ENCODE measurements around the gene PRUNE2. TPM values are rescaled to one million over a fixed set of nuclear protein-coding genes. Genes with fewer than 3 reads are reported as not detected.

Gene PRUNE2
- polyA plus RNA-seq, 6 donors from 2014 or later, result 0.12 to 0.65 (median 0.23) TPM; not detected in 1

DNA sequence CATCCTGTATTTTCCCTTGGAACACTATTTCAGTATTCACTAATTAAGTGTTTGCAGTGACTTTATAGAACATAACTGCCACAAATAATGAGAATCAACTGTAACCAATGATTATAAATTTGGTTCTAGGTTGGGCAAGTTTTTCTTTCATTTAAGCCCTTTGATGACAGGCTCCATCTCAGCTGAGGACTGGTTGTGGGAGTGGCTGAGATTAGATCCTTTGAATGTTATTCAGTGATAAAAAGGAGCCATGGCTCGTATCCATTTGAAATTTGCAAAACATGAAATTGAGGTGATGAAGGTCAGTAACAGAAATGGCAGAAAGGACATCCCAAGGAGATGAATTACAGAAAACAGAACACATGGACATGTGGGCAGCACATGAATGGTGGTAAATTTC, 279.8 kb downstream of the PRUNE2 start:
- ATAC-seq (ENCODE audit: low read depth in 2 of 2), result no peak
- peak overlapping the region in 1 of 8 donors; percentile 11 for H3K4me3 Mint-ChIP-seq
- H3K27me3 Mint-ChIP-seq, result no peaks in the 10 kb centered on the region
- no peaks in the 10 kb centered on the region for H3K36me3 Mint-ChIP-seq
- H3K27ac Mint-ChIP-seq, result no peak overlapping the region
- H3K9me3 Mint-ChIP-seq, result peaks cover 0 to 2% (median 0%) of the 10 kb centered on the region in 7 donors
- peaks cover 25 to 40% (median 36%) of the 10 kb centered on the region in 3 donors for H3K4me1 Mint-ChIP-seq
- no peak for DNase-seq

DNA sequence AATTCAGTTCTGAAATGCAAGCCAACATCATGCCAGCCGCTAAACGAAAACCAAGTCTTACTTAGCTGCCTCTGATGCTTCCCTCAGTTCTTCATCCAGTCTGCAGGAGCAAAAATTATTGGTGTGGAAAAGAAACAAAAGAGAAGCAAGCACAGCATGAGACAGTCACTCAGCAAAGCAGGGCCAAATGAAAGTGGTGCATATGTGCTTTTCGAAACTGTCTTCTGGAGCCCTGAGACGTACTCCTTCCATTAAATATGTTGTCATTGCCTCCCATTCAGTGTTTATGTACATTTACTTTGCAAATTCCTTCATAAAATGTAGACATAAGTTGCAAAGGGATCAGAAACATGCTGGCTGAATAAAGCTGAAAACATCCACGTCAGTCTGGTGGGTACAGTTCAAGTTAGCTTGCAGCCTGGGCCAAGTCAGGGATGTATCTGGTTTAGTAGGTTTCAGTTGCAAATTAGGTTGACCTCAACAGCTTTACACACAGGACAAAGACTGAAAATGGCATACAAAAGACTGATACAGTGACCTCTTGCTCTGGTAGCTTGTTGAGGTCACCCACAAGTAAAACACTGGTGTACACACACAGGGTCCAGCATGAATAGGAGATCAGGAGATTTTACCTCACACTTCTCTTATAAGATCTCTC, 281.4 kb downstream of the PRUNE2 start:
- Mint-ChIP-seq H3K27ac (no peak overlapping the region), H3K9me3 (peaks cover 0 to 2% (median 0%) of the 10 kb centered on the region in 7 donors), H3K4me1 (peaks cover 28 to 45% (median 41%) of the 10 kb centered on the region in 3 donors), H3K4me3 (no peak overlapping the region), H3K36me3 (no peaks in the 10 kb centered on the region), H3K27me3 (no peaks in the 10 kb centered on the region)
- ATAC-seq (ENCODE audit: low read depth in 2 of 2), result no peak
- DNase-seq, result no peak

DNA sequence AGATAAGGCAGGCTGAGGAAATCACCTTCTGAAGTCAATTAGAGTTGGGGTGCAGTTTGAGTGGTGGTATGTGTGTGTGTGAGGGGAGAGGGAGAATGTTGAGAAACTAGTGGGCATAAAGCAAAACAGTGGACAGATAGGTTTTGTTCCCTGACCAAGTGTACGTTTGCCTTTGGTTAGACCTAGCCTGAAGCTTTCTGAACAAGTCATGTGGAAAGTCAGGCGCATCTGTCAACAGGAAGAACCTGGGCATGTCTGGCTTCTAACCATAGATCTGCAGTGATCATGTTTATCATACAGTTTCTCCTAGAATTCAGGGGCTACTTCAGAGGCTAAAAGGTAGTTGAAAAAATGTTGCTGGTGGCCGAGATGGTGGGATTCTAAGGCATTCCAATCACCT, 284.9 kb downstream of the PRUNE2 start:
- peak; percentile 5 for DNase-seq
- H3K4me1 Mint-ChIP-seq, result peaks cover 16 to 20% (median 17%) of the 10 kb centered on the region in 3 donors
- H3K9me3 Mint-ChIP-seq, result peaks cover 0 to 2% (median 0%) of the 10 kb centered on the region in 7 donors
- peak; percentile 52 to 54 for ATAC-seq (ENCODE audit: low read depth in 2 of 2)
- H3K27me3 Mint-ChIP-seq, result no peaks in the 10 kb centered on the region
- no peaks in the 10 kb centered on the region for H3K36me3 Mint-ChIP-seq
- H3K27ac Mint-ChIP-seq, result peak overlapping the region in 3 of 6 donors; percentile 19 to 40 (median 20)
- peak overlapping the region in 2 of 8 donors; percentile 0 to 76 for H3K4me3 Mint-ChIP-seq

DNA sequence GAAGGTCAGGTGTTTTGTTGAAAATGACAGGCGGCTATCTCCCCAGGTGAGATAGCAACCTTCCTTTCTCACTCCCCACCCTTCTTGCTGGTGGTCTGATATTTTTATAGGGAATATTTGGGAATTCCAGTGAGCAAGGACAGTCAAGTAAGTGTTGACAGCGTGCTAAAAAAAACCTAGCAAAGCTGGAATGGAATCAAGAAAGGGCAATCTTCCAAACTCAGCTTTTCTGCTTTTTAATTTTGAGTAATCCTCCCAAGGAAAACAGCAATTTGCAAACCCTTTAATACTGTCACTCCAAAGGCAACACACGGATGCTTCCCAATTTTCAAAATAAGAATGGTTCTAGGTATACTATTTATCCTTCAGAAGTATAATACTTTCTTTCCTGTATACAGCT, 285.3 kb downstream of the PRUNE2 start:
- H3K4me1 Mint-ChIP-seq, result peaks cover 18 to 22% (median 20%) of the 10 kb centered on the region in 3 donors
- no peak for DNase-seq
- H3K4me3 Mint-ChIP-seq, result peak overlapping the region in 1 of 8 donors; percentile 76
- no peaks in the 10 kb centered on the region for H3K36me3 Mint-ChIP-seq
- no peaks in the 10 kb centered on the region for H3K27me3 Mint-ChIP-seq
- ATAC-seq (ENCODE audit: low read depth in 2 of 2), result no peak
- H3K27ac Mint-ChIP-seq, result peak overlapping the region in 2 of 6 donors; percentile 19 to 78
- peaks cover 0 to 2% (median 0%) of the 10 kb centered on the region in 7 donors for H3K9me3 Mint-ChIP-seq

DNA sequence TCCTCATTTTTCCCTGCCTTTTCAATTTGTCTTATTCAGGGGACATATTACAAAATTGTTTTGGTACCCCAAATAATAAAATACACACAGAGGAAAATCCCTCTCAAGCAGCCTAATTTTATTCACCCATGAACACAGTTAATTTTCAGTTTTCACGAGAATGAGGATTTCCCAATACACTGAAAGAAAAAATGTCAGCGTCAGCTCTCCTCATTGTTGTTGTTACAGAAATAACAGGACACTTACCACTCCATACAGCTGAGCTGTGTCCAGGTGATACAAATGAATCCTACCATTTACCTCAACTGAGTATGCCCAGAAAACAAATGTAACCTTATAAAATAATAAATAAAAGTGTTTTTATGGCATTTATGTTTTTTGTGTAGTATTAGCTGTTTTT, 286.3 kb downstream of the PRUNE2 start:
- no peak for DNase-seq
- Mint-ChIP-seq H3K36me3 (no peaks in the 10 kb centered on the region), H3K27me3 (no peaks in the 10 kb centered on the region)

DNA sequence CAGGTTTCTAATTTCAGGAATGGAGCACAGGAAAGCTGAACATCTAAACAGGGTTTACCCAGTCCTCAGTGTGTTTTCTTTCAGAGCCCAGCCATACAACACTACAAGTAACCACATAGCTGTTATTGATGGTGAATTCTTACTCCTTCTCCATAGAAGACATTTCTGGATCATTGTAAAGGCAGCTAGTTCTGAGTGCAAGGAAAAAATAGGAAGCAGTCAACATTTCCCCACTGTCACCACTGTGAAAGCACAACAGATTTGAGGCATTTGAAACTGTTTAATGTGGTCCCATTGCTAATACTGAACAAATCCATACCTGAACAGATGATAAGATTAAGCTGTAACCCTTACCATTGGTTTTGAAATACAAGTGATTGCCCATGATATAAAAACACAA, 286.7 kb downstream of the PRUNE2 start:
- H3K9me3 Mint-ChIP-seq, result peaks cover 0 to 2% (median 0%) of the 10 kb centered on the region in 7 donors
- no peaks in the 10 kb centered on the region for H3K27me3 Mint-ChIP-seq
- peaks cover 24 to 32% (median 30%) of the 10 kb centered on the region in 3 donors for H3K4me1 Mint-ChIP-seq
- H3K36me3 Mint-ChIP-seq, result no peaks in the 10 kb centered on the region
- DNase-seq (no peak), ATAC-seq (ENCODE audit: low read depth in 2 of 2) (no peak)
- no peak overlapping the region for H3K27ac Mint-ChIP-seq
- no peak overlapping the region for H3K4me3 Mint-ChIP-seq

More for the DNA sequence above, 286.3 kb downstream of the PRUNE2 start:
- no peak for ATAC-seq (ENCODE audit: low read depth in 2 of 2)
- H3K4me3 Mint-ChIP-seq, result no peak overlapping the region
- peaks cover 26 to 32% (median 29%) of the 10 kb centered on the region in 3 donors for H3K4me1 Mint-ChIP-seq
- no peak overlapping the region for H3K27ac Mint-ChIP-seq
- H3K9me3 Mint-ChIP-seq, result peaks cover 0 to 2% (median 0%) of the 10 kb centered on the region in 7 donors

DNA sequence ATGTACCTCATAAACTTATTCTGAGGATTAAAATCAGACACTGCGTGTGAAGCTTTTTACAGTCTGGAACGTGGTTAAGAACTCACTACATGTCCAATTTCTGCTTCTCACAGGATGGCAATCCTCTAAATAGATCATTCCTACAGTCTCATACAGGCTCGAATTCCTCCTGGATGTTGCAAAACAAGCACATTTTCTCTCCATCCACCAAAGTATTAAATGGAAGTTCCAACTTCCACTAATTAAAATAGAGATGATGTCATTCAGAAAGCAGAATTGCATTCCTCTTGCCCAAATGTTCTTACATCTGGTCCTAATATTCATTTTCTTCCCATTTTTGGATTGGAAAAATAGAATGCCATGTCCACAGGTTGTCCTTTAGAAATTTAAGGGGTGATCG, 287.2 kb downstream of the PRUNE2 start:
- no peak for ATAC-seq (ENCODE audit: low read depth in 2 of 2)
- no peaks in the 10 kb centered on the region for H3K27me3 Mint-ChIP-seq
- no peak overlapping the region for H3K4me3 Mint-ChIP-seq
- no peak for DNase-seq
- peaks cover 0 to 2% (median 0%) of the 10 kb centered on the region in 7 donors for H3K9me3 Mint-ChIP-seq
- peaks cover 20 to 32% (median 30%) of the 10 kb centered on the region in 3 donors for H3K4me1 Mint-ChIP-seq
- H3K27ac Mint-ChIP-seq, result no peak overlapping the region
- no peaks in the 10 kb centered on the region for H3K36me3 Mint-ChIP-seq

DNA sequence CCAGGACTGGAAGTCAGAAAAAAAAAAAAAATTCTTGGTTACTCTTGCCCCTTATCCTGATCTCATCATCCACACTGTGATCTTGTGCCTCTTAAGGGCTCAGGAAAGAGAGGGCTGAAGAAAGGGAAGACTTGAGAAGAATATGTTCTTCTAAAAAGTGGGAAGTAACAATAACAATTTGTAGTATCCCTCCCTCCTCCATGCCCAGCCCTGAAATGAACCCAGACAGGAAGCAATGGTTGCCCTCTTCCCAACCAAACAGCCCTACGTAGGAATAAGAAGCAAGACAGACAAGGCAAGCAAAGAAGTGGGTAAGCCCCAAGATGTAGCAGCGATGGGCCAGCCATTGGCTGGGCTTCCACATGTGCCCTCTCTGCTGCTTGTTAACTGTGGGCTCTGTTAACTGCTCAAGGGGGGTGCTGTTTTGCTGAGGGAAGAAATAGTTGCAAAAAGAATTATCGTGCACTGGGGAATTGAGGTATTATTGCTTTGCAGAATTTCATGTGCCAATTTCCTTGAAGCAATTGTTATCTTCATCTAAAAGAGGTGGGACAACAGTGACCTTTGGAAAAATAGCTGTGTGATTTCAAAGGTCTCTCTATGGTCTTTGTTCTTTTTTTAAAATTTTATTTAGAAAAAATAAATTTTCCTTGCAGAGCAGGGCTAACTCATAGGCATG, 288.3 kb downstream of the PRUNE2 start:
- H3K9me3 Mint-ChIP-seq, result peaks cover 0 to 2% (median 0%) of the 10 kb centered on the region in 7 donors
- H3K4me3 Mint-ChIP-seq, result no peak overlapping the region
- H3K4me1 Mint-ChIP-seq, result peaks cover 20 to 32% (median 30%) of the 10 kb centered on the region in 3 donors
- ATAC-seq (ENCODE audit: low read depth in 2 of 2), result no peak
- no peaks in the 10 kb centered on the region for H3K36me3 Mint-ChIP-seq
- peak overlapping the region in 1 of 6 donors; percentile 80 for H3K27ac Mint-ChIP-seq
- no peak for DNase-seq
- H3K27me3 Mint-ChIP-seq, result no peaks in the 10 kb centered on the region

DNA sequence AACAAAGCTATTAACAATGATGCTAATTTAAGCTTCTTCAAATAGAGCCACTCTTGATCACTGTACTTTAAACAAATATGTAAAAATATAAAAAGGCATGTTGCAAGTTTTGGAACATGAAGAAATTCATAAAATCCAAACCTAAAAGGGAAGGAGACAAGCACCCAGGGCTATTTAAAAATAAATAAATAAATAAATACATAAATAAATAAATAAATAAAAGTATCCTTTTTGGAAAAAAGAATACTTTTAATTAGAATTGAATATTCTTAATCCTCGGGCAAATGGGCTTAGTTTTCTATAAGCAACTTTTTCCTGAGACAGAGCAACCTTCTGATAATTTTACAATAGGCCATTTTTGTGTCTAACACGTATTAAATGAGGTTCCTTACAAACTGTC, 289.1 kb downstream of the PRUNE2 start:
- ATAC-seq (ENCODE audit: low read depth in 2 of 2), result no peak
- Mint-ChIP-seq H3K4me1 (peaks cover 16 to 26% (median 26%) of the 10 kb centered on the region in 3 donors), H3K4me3 (no peak overlapping the region), H3K9me3 (no peaks in the 10 kb centered on the region), H3K36me3 (no peaks in the 10 kb centered on the region), H3K27ac (no peak overlapping the region), H3K27me3 (no peaks in the 10 kb centered on the region)
- DNase-seq, result no peak

DNA sequence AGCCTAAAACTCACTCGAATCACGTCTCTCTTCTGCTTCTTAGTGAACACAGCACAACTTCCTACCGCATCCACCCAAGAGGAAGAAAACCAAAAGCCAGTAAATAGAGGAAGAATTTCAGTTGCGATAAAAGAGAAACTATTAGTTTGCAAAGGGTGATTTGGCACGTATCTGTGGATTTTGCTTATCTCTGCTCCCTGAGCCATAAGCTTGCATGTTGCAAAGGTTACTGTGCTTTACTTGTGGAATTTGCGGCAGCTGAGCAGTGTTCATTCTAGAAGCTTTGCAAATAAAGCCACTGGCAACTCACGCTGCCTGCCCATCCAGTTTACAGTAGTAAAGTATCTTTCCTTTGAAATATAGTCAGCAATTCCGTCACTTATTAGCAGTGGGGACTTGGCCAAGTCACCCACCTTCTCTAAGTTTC, 290.7 kb downstream of the PRUNE2 start:
- Mint-ChIP-seq H3K27ac (peak overlapping the region in 2 of 6 donors; percentile 34 to 94), H3K4me3 (peak overlapping the region; percentile 53 to 74 (median 68)), H3K4me1 (peaks cover 10 to 13% (median 13%) of the 10 kb centered on the region in 3 donors), H3K36me3 (no peaks in the 10 kb centered on the region), H3K27me3 (no peaks in the 10 kb centered on the region), H3K9me3 (no peaks in the 10 kb centered on the region)
- peak; percentile 38 to 69 for ATAC-seq (ENCODE audit: low read depth in 2 of 2)
- peak; percentile 17 for DNase-seq

DNA sequence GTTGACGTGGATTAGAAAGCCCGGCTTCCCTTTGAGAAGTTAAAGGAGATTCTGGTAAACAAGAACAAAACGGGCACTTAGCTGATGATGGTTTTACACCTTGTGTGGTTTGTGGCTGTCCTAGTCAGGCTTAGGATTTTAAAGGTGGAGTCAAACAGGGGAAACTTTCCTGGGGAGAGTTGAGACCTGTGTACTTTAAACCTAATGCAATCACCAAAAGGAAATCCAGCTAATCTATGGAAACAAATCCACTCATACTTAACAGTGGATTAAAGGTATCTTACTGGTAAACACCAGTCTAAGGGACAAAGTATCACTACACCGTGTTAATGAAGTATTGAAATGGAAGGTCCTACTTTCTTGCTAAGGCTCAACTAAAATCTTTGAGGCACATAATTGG, 291.9 kb downstream of the PRUNE2 start:
- ATAC-seq (ENCODE audit: low read depth in 2 of 2), result no peak
- Mint-ChIP-seq H3K9me3 (no peaks in the 10 kb centered on the region), H3K27ac (no peak overlapping the region), H3K4me1 (peaks cover 10 to 13% (median 13%) of the 10 kb centered on the region in 3 donors), H3K4me3 (no peak overlapping the region), H3K27me3 (no peaks in the 10 kb centered on the region), H3K36me3 (peaks cover 0 to 9% of the 10 kb centered on the region in 2 donors)
- DNase-seq, result no peak

DNA sequence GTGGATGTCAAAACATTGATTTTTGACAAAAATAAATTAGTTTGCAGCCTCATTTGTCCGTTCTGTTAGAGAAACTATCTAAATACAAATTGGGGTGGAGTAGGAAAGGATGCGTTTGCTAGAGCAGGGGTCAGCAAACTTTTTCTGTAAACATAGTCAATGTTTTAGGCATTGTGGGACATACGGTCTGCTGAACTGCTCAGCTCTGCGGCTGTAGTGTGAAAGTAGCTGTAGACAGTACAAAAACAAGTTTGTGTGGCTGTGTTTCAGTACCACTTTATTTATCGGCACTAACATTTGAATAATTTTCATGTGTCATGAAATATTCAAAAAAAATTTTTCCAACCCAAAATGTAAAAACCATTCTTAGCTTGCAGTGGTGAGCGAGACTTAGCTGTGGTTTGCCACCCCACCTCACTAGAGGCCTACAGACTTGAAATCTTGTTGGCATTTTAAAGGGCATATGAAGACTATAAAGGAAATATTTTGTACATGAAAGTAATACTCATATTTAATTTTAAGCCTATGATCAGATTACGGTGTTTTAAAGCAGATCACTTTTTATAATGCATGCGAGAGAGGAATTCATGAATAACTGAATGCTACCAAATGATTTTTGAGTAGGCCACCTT, 292.6 kb downstream of the PRUNE2 start:
- H3K4me3 Mint-ChIP-seq, result peak overlapping the region in 1 of 8 donors; percentile 21
- peaks cover 0 to 13% of the 10 kb centered on the region in 2 donors for H3K36me3 Mint-ChIP-seq
- no peak for DNase-seq
- H3K4me1 Mint-ChIP-seq, result peaks cover 10 to 16% (median 13%) of the 10 kb centered on the region in 3 donors
- no peak overlapping the region for H3K27ac Mint-ChIP-seq
- ATAC-seq (ENCODE audit: low read depth in 2 of 2), result no peak
- no peaks in the 10 kb centered on the region for H3K27me3 Mint-ChIP-seq
- H3K9me3 Mint-ChIP-seq, result no peaks in the 10 kb centered on the region

DNA sequence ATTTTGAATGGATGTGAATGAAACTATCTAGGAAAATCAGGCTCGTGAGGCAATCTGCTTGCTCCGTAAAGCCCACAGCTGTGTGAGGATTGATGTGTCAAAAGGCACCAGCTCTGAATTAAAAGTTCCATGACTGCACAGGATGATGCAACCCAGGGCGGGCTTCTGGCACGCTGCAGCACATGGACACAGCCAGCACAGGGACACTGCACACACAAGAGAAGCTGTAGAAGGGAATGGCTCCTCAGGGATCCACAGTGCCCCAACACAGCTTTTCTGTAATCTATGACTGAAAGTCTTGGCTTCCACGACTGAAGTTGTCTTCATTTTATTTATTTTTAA, 295.9 kb downstream of the PRUNE2 start:
- Mint-ChIP-seq H3K4me3 (no peak overlapping the region), H3K27me3 (no peaks in the 10 kb centered on the region), H3K9me3 (no peaks in the 10 kb centered on the region), H3K4me1 (peaks cover 17 to 30% (median 22%) of the 10 kb centered on the region in 3 donors), H3K36me3 (peaks cover 6 to 19% of the 10 kb centered on the region in 2 donors), H3K27ac (no peak overlapping the region)
- DNase-seq (no peak), ATAC-seq (ENCODE audit: low read depth in 2 of 2) (no peak)

Measured in naive B cell (primary cell).